22Rv1 (cell line): ENCODE data around the gene ZFAND2B.

Source experiments
- H3K27ac ChIP-seq: fragments of 450-650 bp; 2 replicates; pipeline ENCODE4 v1.5.1; 2017
- CTCF ChIP-seq: fragments of 450-650 bp; IDR thresholded peaks from 2 replicates; pipeline ENCODE4 v1.5.1; 2017; ENCODE audit warnings: mild to moderate bottlenecking
- ZFX ChIP-seq: fragments of 450-650 bp; IDR thresholded peaks from 2 replicates; pipeline ENCODE4 v1.6.1; 2017; ENCODE audit warnings: antibody characterized with exemption, borderline replicate concordance

ZFAND2B gene

GRCh38 chr2:219176818-219177551, 29.6 kb upstream of the ZFAND2B start, which contains the start of gene CNPPD1:
Gene CNPPD1 (minus strand): TSS chr2:219176925. CDS start chr2:219176828, 97 bp downstream.
- TF ChIP-seq CTCF (no peak), ZFX (no peak)
- peak within 1 kb of the TSS; percentile 98 for H3K27ac ChIP-seq

GRCh38 chr2:219177552-219178376, 28.8 kb upstream of the ZFAND2B start, which contains the start of gene RETREG2:
Gene RETREG2 (plus strand): TSS chr2:219178275. CDS start chr2:219178353, 78 bp downstream.
- peak; percentile 70 for TF ChIP-seq CTCF
- TF ChIP-seq ZFX: no peak
- peak within 1 kb of the TSS; percentile 98 for H3K27ac ChIP-seq

- peak overlapping the region; percentile 98 for H3K27ac ChIP-seq
- peak; percentile 34; the same call in 1 of the 2 replicates for TF ChIP-seq CTCF
- TF ChIP-seq ZFX: no peak
Observed at GRCh38 chr2:219178377-219179175, 28.0 kb upstream of the ZFAND2B start.

- no peak overlapping the region for H3K27ac ChIP-seq
- TF ChIP-seq ZFX: no peak
- TF ChIP-seq CTCF: no peak
Observed at GRCh38 chr2:219179601-219180465, 26.7 kb upstream of the ZFAND2B start.

GRCh38 chr2:219180961-219181360, 25.6 kb upstream of the ZFAND2B start:
- TF ChIP-seq ZFX (no peak), CTCF (no peak)
- no peak overlapping the region for H3K27ac ChIP-seq

GRCh38 chr2:219181531-219181930, 25.1 kb upstream of the ZFAND2B start:
- H3K27ac ChIP-seq: no peak overlapping the region

More at GRCh38 chr2:219181531-219181930, 25.1 kb upstream of the ZFAND2B start:
- TF ChIP-seq CTCF: no peak
- no peak for TF ChIP-seq ZFX
